Measurements from ENCODE around the gene PUS10.

The PUS10 gene

GRCh38 chr2:60898567-60898966, 119.5 kb downstream of the PUS10 start:
- H3K9ac ChIP-seq = no peak overlapping the region
- no peak overlapping the region for H3K4me2 ChIP-seq
- H3K27ac ChIP-seq = no peak overlapping the region
- no peak for TF ChIP-seq CTCF (conservative IDR thresholded peaks at IDR 0.05; ENCODE audit: low read depth, low read length)
- H4K20me1 ChIP-seq (ENCODE audit: insufficient read depth) = no peaks in the 10 kb centered on the region
- no peaks in the 10 kb centered on the region for H3K36me3 ChIP-seq (ENCODE audit: insufficient read depth)
- H2AFZ ChIP-seq (ENCODE audit: low read depth) = no peak overlapping the region
- H3K4me3 ChIP-seq (IDR thresholded peaks at IDR 0.05; ENCODE audit: insufficient read depth, low read depth, low read length) = no peak overlapping the region
- no peaks in the 10 kb centered on the region for H3K27me3 ChIP-seq (ENCODE audit: insufficient read depth, low read depth)
- no peaks in the 10 kb centered on the region for H3K4me1 ChIP-seq (ENCODE audit: low read depth, poor library complexity, severe bottlenecking)
- H3K79me2 ChIP-seq (ENCODE audit: insufficient read depth, low read depth) = no peaks in the 10 kb centered on the region

All from KMS-11 (cell line).